Keratinocyte (primary cell): ENCODE results near the gene IRF1. TPM values are rescaled to one million over a fixed set of nuclear protein-coding genes. Genes with fewer than 3 reads are reported as not detected.

Experiments used
- DNase-seq: peaks from one replicate; pipeline ENCODE4 v3.0.0-alpha.2; 2011; ENCODE audit warnings: low read depth, missing footprints, low spot score
- FAIRE-seq: peaks from 2 replicates; lab custom pipeline; 2011; peaks lifted over from hg19 to GRCh38; lab: Jason Lieb, UNC
- H2AFZ ChIP-seq: 2 replicates; pipeline ENCODE4 v1.6.0; 2012; ENCODE audit warnings: low read length, control low read depth, inconsistent platforms; ENCODE audit not compliant: control insufficient read depth
- H3K27ac ChIP-seq: 2 replicates; pipeline ENCODE4 v1.5.1; 2011; ENCODE audit warnings: low read length; ENCODE audit not compliant: control insufficient read depth, insufficient read depth
- H3K27me3 ChIP-seq: 3 replicates; pipeline ENCODE4 v1.6.0; 2011; ENCODE audit warnings: low read length; ENCODE audit not compliant: control insufficient read depth, insufficient read depth; ENCODE audit errors: extremely low read depth
- H3K36me3 ChIP-seq, 2 experiments: 2 replicates in 1 of 2; 3 replicates in 1 of 2; pipeline ENCODE4 v1.5.1; 2011; ENCODE audit warnings: low read length in 2 of 2, mild to moderate bottlenecking in 1 of 2; ENCODE audit not compliant: control insufficient read depth in 2 of 2, insufficient read depth in 2 of 2; ENCODE audit errors: extremely low read depth in 1 of 2
- H3K4me1 ChIP-seq: 3 replicates; pipeline ENCODE4 v1.5.1; 2011; ENCODE audit warnings: low read length; ENCODE audit not compliant: control insufficient read depth, insufficient read depth; ENCODE audit errors: extremely low read depth
- H3K4me2 ChIP-seq: 3 replicates; pipeline ENCODE4 v1.6.0; 2011; ENCODE audit warnings: low read depth, low read length; ENCODE audit not compliant: control insufficient read depth, insufficient read depth; ENCODE audit errors: extremely low read depth
- H3K4me3 ChIP-seq, 3 experiments: fragments of 200-600 bp in 1 of 3; sonication (generic) in 1 of 3; 2 replicates in 2 of 3; 3 replicates in 1 of 3; pipeline ENCODE4 v1.5.1; 2011 to 2016; ENCODE audit warnings: low read length in 3 of 3, mild to moderate bottlenecking in 3 of 3, control low read depth in 2 of 3, inconsistent platforms in 1 of 3, low read depth in 1 of 3, mixed read lengths in 1 of 3, mixed run types in 1 of 3, moderate library complexity in 1 of 3; ENCODE audit not compliant: control insufficient read depth in 2 of 3, insufficient read depth in 2 of 3; ENCODE audit errors: extremely low read depth in 1 of 3
- H3K79me2 ChIP-seq: 2 replicates; pipeline ENCODE4 v1.6.0; 2012; ENCODE audit warnings: low read length; ENCODE audit not compliant: control insufficient read depth, insufficient read depth
- H3K9ac ChIP-seq: 3 replicates; pipeline ENCODE4 v1.6.0; 2011; ENCODE audit warnings: low read length; ENCODE audit not compliant: control insufficient read depth, insufficient read depth; ENCODE audit errors: extremely low read depth
- H3K9me1 ChIP-seq: 3 replicates; pipeline ENCODE4 v1.6.0; 2011; ENCODE audit warnings: low read length; ENCODE audit not compliant: control insufficient read depth, insufficient read depth; ENCODE audit errors: extremely low read depth
- H3K9me3 ChIP-seq: 2 replicates; pipeline ENCODE4 v1.5.1; 2012; ENCODE audit warnings: low read depth, low read length; ENCODE audit not compliant: control insufficient read depth
- H4K20me1 ChIP-seq: 3 replicates; pipeline ENCODE4 v1.6.0; 2011; ENCODE audit warnings: low read length; ENCODE audit not compliant: control insufficient read depth, insufficient read depth; ENCODE audit errors: extremely low read depth
- CTCF ChIP-seq, 3 experiments: IDR thresholded peaks in 1 of 3; conservative IDR thresholded peaks in 1 of 3; optimal IDR thresholded peaks in 1 of 3; 2 replicates in 2 of 3; 3 replicates in 1 of 3; pipeline versions ENCODE3 to v1.5.1; 2011; ENCODE audit warnings: low read length in 3 of 3, mild to moderate bottlenecking in 3 of 3, moderate library complexity in 2 of 3, control low read depth in 1 of 3, inconsistent platforms in 1 of 3; ENCODE audit not compliant: insufficient read depth in 2 of 3; ENCODE audit errors: extremely low read depth in 1 of 3
- EZH2 ChIP-seq: IDR thresholded peaks from one replicate; pipeline ENCODE4 v1.6.1; 2012; ENCODE audit warnings: inconsistent platforms, mild to moderate bottlenecking, low read length, moderate library complexity
- dilution Hi-C: fragments of 300-500 bp; cut with MboI; formaldehyde crosslinking; loops from one replicate; pipeline ENCODE4 v1.7.0; 2020; ENCODE audit warnings: low sequenced_read_pairs; ENCODE audit not compliant: extremely low pct_ligation_motif_present
- polyA plus RNA-seq, 5 experiments: library from polyadenylated mRNA; depleted of rRNA in 3 of 5; stranded (reverse) in 3 of 5; stranded (forward) in 1 of 5; unstranded in 1 of 5; fragments of >200 nt; gene quantifications; 1 replicate in 1 of 5; 2 replicates in 3 of 5; 3 replicates in 1 of 5; pipeline versions ENCODE4 v1.2.1 to v1.2.3, GENCODE V29; 2011 to 2012; ENCODE audit warnings: missing spikeins in 2 of 5, low read depth in 1 of 5, low replicate concordance in 1 of 5

Gene IRF1
- polyA plus RNA-seq, 1 donor (not counting 4 experiments of a cell fraction or from before 2014, with no cell fraction given) = 6.2 TPM

DNA sequence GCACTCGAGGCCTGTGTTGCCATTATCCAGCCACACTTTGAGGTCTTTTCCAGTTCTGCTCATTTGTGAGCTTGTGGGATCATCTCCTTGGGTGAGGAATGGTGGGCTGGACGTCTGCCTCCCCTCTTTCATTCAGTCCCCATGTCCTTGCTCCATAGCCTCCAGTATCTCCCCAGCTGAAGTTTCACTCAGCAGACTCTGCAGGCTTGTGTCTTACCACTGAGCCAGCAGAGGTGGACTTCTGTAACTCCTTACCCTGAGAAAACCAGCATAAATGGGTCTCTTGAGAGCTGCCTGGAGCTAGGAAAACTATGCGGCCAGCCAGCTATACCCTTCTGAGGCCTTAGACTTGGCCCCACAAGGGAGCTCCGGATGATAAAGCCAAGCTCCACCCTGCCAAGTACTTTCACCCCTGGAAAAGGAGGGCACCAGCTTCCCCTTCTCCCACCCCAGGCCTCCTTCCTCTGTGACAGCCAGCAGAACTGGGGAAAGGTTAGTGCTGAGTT is 12.2 kb downstream of the IRF1 start:
- H3K27me3 ChIP-seq = no peaks in the 10 kb centered on the region
- H3K36me3 ChIP-seq = peaks cover 3% of the 10 kb centered on the region in 2 experiments
- H3K9me1 ChIP-seq = no peaks in the 10 kb centered on the region
- no peak for TF ChIP-seq EZH2
- TF ChIP-seq CTCF (optimal IDR thresholded peaks at IDR 0.05 in 1 of 3, IDR thresholded peaks at IDR 0.05 in 1 of 3, conservative IDR thresholded peaks at IDR 0.05 in 1 of 3; ENCODE audit: extremely low read depth in 1 of 3, insufficient read depth in 2 of 3, low read length in 3 of 3) = no peak
- H3K4me1 ChIP-seq = peaks cover 16% of the 10 kb centered on the region
- H3K9me3 ChIP-seq = no peaks in the 10 kb centered on the region
- no peak overlapping the region for H3K4me3 ChIP-seq
- DNase-seq (no peak), FAIRE-seq (no peak)
- H4K20me1 ChIP-seq = no peaks in the 10 kb centered on the region
- dilution Hi-C loops = no loop called here
- no peak overlapping the region for H3K9ac ChIP-seq
- no peak overlapping the region for H3K27ac ChIP-seq
- H2AFZ ChIP-seq = no peak overlapping the region
- H3K79me2 ChIP-seq = no peaks in the 10 kb centered on the region
- no peak overlapping the region for H3K4me2 ChIP-seq

DNA sequence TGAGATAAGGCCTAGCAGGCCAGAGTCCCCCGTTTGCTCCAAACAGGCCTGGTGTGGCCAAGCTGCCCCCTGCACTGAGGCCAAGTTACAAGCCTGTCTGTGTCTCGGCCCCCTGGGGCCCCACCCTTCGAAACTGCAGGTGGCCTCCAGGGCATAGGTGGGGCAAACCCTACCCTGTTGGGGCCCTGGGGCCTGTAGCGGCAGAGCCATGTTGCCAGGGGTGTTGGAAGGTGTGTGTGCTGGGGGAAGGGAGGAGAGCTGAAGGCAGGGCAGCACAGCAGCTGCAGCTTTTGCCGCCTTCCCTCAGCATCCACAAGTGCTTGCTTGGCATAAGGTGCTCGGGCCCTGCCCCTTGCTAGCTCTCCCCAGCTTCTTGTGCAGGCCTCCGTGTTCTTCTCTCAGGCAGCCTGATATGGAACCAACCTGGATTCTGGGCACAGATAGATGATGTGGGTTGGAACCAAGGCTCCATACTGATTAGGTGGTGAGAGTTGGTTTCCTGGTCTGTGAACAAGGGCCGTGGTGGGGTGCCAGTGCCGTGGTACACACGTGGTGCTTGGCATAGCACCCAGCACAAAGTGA is 12.7 kb downstream of the IRF1 start:
- no peak overlapping the region for H3K27ac ChIP-seq
- H3K79me2 ChIP-seq = no peaks in the 10 kb centered on the region
- H2AFZ ChIP-seq = no peak overlapping the region
- FAIRE-seq (no peak), DNase-seq (no peak)
- no peak overlapping the region for H3K9ac ChIP-seq
- dilution Hi-C loops = no loop called here
- no peak overlapping the region for H3K4me2 ChIP-seq
- TF ChIP-seq EZH2 (no peak), CTCF (optimal IDR thresholded peaks at IDR 0.05 in 1 of 3, IDR thresholded peaks at IDR 0.05 in 1 of 3, conservative IDR thresholded peaks at IDR 0.05 in 1 of 3; ENCODE audit: extremely low read depth in 1 of 3, insufficient read depth in 2 of 3, low read length in 3 of 3) (no peak)
- H3K36me3 ChIP-seq = no peaks in the 10 kb centered on the region
- H4K20me1 ChIP-seq = no peaks in the 10 kb centered on the region
- H3K27me3 ChIP-seq = no peaks in the 10 kb centered on the region
- H3K4me1 ChIP-seq = peaks cover 16% of the 10 kb centered on the region
- no peaks in the 10 kb centered on the region for H3K9me3 ChIP-seq
- no peaks in the 10 kb centered on the region for H3K9me1 ChIP-seq
- H3K4me3 ChIP-seq = no peak overlapping the region
